GM19043 (cell line): ENCODE results near the gene CWC27.

ENCODE experiments used
- ATAC-seq: cut with Tn5 transposase; IDR thresholded peaks from one replicate; pipeline ENCODE4 v1.9.1; 2021; ENCODE audit warnings: low read depth; ENCODE audit not compliant: unreplicated experiment

CWC27 gene, protein sequence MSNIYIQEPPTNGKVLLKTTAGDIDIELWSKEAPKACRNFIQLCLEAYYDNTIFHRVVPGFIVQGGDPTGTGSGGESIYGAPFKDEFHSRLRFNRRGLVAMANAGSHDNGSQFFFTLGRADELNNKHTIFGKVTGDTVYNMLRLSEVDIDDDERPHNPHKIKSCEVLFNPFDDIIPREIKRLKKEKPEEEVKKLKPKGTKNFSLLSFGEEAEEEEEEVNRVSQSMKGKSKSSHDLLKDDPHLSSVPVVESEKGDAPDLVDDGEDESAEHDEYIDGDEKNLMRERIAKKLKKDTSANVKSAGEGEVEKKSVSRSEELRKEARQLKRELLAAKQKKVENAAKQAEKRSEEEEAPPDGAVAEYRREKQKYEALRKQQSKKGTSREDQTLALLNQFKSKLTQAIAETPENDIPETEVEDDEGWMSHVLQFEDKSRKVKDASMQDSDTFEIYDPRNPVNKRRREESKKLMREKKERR

DNA sequence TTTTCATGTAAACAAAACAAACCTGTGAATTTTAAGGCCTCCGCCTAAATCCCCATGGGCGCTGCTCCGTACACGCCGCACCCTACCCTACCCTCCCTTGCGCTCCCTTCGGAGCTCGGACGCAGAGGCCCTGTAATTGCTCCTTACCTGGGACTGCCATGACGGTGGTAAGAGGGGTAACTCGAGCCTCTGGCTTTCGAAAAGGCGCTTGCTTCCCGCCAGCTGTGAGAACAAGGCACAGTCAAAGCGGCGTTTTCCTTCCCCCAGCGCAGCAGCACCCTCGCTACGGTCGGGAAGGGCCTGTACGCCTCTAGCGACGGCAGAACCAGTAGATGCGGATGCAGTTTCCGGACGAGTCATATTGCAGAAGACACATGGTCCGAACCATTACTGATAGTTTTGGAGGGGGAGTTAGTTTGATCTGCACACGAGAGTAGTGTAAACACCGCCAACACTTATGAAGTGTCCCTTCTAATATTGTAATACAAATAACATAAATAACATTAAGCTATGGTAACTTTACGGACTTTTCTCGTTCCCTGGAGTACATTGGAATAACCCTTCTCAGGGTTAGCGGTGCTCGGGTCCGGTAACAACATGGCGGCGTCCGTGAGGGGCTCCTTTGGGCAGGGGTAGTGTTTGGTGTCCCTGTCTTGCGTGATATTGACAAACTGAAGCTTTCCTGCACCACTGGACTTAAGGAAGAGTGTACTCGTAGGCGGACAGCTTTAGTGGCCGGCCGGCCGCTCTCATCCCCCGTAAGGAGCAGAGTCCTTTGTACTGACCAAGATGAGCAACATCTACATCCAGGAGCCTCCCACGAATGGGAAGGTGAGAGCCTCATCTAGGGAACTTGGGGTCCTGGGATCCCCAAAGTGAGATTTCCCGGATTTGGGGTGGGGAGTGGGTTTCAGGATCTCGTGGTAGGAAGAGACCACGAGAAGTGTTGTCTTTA lies at the start of gene CWC27, which contains the start of gene SREK1IP1:
CWC27 (plus strand) TSS at position 573 of the 955 bp plus-strand sequence; CDS start at position 790, 217 bp downstream.
SREK1IP1 (minus strand) TSS at position 334 of the 955 bp plus-strand sequence; CDS start at position 160, 174 bp downstream.
- peak; percentile 94 for ATAC-seq

DNA sequence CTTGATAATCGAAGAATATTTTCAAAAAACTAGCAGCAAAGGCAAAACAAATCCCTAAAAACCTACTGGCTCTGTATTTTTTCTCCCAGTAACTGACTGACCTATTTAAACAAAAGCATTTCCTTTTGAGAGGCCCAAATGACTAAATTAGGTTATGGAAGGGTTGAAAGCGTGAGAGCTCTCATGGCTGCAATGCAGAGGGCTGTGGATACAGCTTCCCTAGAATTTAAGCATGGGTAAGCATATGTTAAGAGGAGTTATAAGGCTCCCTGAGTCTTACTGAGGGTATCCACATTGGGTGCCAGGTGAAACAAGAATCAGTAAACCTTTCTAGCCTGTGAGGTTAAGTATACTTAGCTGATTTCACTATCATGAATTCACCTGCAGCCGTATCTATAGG lies 46.1 kb upstream of the CWC27 start:
- no peak for ATAC-seq

DNA sequence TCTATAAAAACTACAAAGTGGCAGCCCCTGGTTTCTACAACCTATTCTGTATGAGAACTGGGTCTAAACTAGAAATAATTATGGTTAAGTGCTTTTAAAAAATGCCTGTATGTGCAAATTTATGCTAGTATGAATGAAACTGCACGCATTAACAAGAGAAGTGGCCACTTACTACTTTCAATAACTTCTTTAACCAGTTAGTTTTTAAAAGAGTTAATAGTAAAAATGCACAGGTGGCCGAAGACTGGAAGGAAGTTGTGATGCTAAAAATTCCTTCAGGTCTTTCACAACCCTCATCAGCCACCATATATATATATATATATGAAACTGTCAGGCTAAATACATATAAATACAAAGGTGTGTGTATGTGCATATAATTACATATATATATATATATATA lies 41.6 kb upstream of the CWC27 start:
- ATAC-seq, result no peak

DNA sequence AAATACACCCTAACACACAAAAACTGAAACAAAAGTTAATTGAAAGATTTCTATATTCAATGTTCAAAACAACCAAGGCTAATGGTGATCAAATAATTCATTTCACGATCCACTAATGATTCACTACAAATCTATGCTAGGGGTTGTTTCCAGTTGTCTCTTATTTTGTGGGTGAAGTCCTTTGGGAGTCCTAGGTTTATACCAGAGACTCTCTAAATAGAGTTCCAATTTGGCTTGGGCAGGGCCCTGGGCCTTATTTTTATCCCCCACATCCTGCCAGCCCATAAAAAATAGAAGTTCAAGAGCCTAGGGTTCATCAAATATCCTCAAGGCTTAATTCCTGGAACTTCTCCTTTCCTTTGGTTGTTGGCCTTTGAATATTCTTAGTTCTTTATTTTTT lies 26.3 kb upstream of the CWC27 start:
- ATAC-seq, result no peak

DNA sequence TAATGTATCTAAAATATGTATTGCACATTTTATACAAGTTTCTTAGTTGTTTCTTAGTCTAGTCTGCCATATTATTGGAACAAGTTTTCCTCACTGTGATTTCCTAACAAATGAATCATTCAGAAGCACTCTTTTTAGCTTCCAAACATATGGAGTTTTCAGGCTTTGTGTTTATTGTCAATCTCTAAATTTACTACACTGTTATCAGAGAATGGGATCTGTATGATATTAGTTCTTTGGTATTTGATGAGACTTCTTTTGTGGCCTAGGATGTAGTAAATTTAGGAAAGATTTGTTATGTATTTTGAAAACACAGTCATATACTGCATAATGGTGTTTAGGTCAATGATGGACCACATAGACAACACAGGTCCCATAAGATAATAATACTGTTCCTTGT lies 25.9 kb upstream of the CWC27 start:
- ATAC-seq, result no peak

DNA sequence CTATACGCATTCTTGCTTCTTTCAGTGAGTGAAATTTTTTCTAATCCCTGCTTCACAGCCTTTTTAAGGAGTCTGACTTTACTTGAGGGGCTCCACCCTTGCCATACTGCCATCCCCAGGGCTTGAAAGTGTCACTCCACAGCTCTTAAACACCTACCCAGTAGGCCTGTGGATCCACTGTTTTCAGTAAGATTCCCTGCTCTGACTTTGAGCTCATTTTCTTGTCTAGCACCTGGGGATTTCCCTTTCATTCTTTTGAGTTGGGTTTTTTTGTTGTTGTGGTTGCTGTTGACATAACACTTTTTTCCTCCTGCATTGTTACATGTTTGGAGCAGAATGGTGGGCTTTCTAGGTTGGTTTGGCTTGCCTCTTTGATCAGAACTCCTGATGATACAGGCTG lies 23.8 kb upstream of the CWC27 start:
- no peak for ATAC-seq

DNA sequence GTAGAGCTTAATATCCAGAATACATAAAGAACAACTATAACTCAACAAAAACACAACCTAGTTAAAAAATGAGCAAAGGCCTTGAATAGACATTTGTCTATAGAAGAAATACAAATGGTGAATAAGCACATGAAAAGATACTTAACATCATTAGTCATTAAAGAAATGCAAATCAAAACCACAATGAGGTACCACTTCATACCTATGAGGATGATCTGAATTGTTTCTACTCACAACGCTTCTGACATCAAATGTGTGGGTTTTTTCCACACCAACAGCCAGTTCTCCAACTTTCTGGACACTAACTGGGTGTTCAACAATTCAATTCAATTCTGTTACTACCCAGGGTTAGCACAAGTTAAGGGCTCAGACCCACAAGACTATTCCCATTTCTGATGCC lies 22.3 kb upstream of the CWC27 start:
- no peak for ATAC-seq

DNA sequence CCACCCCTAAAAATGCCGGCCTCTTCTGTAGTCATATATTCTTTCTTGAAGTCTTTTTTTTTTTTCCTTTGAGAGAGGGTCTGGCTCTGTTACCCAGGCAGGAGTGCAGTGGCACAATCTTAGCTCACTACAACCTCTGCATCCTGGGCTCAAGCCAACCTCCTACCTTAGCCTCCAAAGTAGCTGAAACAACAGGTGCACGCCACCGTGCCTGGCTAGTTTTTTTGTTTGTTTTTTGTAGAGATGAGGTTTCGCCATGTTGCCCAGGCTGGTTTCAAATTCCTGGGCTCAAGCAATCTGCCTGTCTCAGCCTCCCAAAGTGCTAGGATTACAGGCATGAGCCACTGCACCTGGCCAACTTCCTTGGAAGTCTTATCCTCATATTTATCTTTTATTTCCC lies 19.3 kb upstream of the CWC27 start:
- ATAC-seq, result no peak

DNA sequence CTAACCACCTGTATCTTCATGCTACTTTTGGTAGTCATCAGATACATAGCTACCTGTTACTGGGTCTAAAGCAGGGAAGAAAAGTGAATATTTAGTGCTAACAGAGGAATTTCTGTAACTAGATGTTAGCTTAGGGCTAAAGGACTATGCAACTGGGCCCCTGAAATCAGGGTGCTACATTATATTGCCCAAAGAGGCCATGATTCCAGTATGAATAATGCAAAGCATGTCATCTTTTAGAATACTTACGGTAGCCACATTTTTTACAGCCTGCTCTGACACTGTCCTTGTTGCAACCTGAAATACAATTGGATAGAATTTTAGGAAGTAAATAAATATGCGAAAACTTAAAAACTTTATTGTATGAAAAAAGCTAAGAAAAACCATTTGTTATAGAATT lies 14.7 kb upstream of the CWC27 start:
- no peak for ATAC-seq

DNA sequence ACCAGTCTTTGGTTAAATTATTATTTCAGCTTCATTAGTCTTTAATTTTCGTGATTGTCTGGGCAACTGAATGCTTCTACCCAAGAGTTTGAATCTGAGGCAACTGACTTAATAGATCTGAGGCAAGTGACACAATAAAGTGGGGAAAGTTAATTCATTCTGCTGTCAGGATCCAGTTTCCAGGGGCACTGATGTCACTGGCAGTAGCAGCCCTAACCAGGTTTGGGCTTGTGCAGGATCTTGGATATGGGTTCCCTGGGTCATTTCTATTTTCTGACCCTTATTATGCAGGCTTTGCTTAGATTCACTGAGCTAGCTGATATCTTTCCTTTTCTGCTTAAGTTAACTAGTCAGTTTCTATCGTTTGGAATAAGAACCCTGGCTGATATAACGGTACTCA lies 9.8 kb upstream of the CWC27 start:
- no peak for ATAC-seq

DNA sequence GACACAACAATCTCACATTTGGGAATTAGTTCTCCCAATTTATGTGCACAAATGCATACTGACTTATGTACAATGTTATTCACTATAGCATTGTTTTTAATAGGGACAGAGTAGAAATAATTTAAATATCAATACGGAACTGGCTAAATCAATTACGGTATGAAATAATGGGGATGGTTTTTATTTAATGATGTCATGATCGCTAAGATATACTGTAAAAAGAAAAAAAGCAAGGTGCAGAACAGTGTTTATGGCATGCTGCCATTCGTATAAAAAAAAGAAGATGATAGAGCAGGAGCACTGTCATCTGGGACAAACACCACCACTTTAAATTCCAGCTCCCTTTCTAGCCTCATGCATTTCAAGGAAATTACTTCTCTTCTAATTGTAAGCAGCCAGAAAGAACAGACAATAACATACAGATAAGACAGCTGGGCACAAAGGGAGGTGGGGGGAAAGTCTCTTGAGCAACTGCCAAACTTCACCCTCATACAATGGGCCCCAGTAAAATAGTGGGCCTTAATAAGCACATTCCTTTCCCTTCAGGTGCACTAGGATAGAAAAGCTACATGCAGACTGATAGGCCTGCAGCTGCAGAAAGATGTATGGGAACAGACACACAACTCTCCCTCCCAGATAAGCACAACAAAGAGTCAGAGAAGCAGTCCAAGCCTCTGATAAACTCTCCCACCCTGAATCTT lies 8.6 kb upstream of the CWC27 start:
- no peak for ATAC-seq

DNA sequence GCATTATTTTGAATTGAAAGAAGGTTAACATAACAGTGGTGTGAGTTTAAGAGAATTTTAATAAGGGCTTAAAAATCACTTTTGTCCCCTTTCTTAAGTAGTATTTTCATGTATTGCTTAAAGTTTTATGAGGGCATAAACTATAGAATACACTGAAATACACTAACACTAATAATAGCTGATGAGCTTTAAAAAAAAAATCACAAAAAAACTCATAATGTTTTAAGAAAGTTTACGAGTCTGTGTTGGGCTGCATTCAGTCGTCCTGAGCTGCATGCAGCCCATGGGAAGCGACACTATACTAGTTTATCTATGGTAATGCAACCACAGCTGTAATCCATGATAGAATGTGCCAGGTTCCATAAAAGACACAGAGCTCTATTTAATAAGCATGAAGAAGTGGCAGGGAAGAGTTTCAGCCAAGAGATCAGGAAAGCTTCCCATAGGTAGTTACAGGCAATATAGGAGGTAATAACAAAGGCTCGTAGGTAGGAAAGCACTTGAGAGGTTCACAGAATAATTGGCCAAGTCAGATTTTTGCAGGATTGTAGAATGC lies 4.7 kb upstream of the CWC27 start:
- no peak for ATAC-seq

DNA sequence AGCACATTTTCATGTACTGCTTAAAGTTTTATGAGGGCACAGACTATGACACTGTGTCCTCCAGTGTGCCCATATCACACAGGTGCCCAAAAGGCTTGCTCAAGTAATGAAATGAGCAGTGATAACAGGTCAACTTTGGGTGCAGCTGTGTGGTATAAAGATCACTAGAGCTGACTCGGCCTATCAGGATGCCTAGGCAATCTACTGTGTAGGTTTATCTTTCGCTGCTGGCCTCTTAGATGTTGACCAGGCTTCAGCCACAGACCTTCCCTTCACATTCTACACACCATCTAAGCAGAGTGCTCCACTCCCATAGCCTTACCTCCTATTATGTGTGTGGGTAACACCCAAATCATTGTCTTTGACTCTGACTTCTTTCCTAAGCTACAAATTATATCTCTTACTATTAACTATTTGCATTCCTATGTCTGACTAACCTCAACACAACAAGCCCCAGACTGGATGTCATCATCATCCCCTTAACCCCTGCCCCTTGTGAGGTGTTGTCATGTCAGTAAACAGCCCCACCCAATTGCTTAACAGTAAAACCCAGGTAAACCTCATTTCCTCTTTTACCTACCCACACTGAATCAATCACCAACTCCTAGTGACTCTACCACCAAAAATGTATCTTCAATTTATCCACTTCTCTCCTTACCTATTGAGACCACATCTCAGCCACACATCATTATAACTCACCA lies 2.8 kb upstream of the CWC27 start:
- no peak for ATAC-seq

DNA sequence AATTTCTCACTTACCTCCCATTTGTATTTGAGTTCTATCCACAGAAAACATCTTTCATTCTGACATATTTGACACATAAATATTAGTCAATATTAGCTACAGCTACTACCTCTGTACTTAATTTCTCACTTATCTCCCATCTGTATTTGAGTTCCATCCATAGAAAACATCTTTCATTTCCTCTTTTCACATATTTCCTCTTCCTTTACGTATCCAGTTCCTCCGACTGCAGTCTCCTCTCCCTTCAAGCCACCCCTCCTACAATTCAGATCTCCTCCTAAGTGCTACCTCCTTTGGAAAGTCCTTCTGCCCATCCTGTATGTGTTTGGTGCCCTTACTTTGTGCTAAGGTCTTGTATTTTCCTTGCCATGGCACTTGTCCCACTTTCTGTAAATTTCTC lies 1.8 kb upstream of the CWC27 start:
- ATAC-seq, result no peak

DNA sequence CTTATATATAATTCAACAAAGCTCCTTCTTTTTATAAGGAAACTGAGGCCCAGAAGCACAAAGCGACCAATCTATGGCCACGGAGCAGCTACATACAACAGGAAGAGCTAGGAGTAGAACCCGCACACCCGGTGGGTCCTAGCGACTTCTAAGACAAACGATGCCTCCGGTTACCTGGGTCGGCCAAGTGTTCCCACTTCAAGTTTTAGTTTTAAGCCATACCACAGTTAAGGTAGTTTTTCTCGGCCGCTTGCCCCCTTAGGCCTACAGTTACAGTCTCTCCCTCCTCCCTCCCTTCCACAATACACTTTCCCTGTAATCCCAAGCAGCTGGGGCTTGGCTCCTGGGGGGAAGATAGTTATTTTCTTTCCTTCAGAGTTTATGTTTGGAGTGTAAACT lies 772 bp upstream of the CWC27 start:
- peak; percentile 4 for ATAC-seq

DNA sequence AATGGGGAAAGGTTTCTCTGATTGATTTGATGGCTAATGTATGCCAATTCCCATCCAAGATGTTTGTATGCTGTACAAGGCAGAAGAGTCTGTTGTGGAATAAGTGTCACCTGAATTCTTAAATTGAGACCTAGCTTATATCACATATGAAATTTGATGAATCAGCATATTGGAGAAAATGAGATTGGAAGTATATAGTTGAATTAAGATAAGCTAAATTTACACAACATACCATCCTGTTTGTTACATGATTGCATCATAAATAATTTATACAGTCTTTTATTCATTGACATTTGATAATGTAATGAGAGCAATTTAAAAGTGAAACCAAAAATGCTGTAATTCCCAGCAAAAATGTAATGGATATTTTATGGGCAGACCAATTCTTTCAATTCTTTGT lies 1.1 kb downstream of the CWC27 start:
- ATAC-seq, result no peak

DNA sequence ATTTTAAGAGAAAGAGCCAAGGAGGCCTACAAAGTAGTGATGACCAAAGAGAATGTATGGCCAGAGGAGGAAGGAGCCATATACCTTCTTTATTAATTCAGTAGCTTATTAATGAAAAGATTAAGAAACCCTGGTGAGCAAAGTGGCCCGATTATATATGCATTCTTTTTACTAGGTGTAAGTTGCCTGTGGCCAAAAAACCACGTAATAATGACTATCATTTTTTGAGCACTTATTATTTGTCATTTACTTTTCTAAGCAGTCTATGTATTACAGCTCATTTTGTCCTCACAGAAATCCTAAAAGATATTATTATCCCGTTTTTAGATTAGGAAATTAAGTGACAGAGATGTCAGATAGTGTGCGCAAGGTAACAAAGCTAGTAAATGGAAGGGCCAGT lies 3.0 kb downstream of the CWC27 start:
- ATAC-seq, result no peak

DNA sequence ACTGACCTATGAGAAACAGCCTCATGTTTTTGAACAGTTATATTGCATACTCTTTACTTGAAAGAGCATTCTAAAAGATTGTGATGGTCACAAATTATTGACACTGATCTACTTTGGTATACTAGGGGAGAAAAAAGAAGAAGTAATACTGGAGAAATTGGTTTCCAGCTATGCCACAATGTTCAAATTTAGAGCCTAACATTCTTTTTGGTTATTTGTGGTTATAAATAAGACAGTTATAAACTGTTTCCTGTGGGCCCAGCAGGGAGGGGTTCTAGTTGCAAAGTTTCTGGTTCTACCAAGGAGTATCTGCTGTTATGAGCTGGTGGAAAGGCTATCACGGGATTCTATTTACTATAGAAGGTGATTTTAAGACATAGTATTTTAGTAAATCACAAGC lies 4.8 kb downstream of the CWC27 start:
- ATAC-seq, result peak; percentile 53

DNA sequence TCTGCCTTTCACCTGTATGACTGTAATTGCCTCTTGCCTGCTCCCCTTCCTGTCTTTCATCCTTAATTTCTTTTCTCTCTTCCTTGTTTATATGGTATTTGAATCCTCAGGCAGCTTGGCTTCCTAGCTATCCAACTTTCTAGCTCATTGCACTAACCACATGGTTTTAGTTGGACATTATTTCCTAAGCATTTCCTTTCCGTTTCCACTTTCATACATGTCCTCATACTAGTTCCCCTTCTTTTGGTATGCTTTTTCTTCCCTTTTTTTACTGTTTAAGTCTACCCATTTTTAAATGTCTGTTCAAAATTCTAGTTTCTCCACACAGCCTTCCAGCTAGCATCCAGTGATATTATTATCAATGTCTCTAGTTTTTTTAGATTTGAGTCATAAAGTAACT lies 6.6 kb downstream of the CWC27 start:
- no peak for ATAC-seq
